Neural progenitor cell (in vitro differentiated cells): ENCODE data around the gene DCAF10.
A peak's percentile ranks its signal among the peaks of the same experiment; 100 is the strongest.

ENCODE experiments used
- CTCF ChIP-seq: fragments of 200-600 bp; sonication (generic); IDR thresholded peaks from 2 replicates; pipeline ENCODE4 v1.5.1; 2017; ENCODE audit warnings: antibody characterized with exemption, mild to moderate bottlenecking
- EZH2 ChIP-seq: fragments of 200-600 bp; sonication (generic); IDR thresholded peaks from 2 replicates; pipeline ENCODE4 v1.6.1; 2017; ENCODE audit warnings: antibody characterized with exemption, mild to moderate bottlenecking, moderate library complexity

- TF ChIP-seq CTCF: no peak
- TF ChIP-seq EZH2: peak; percentile 2
These were observed 16.3 kb upstream of the DCAF10 start for GRCh38 chr9:37784291-37784615.
